Gastrocnemius medialis (tissue), 4 donors: ENCODE measurements around the gene FAM124A.

Source experiments
- CTCF ChIP-seq, 5 experiments: fragments of 450-650 bp in 3 of 5; fragments of 200-600 bp in 2 of 5; sonication (generic) in 2 of 5; IDR thresholded peaks in 4 of 5; conservative IDR thresholded peaks in 1 of 5; 1 replicate in 4 of 5; 2 replicates in 1 of 5; pipeline ENCODE4 v1.5.1; 2016 to 2019; ENCODE audit warnings: antibody characterized with exemption in 5 of 5, mild to moderate bottlenecking in 3 of 5, moderate library complexity in 3 of 5
- POLR2A ChIP-seq, 2 donors: fragments of 450-650 bp; IDR thresholded peaks; one replicate each; pipeline ENCODE4 v1.6.1; 2017; ENCODE audit warnings: antibody characterized with exemption in 2 of 2, mild to moderate bottlenecking in 2 of 2, moderate library complexity in 2 of 2

GRCh38 chr13:51321836-51322235 is 99.6 kb downstream of the FAM124A start:
- TF ChIP-seq POLR2A (IDR thresholded peaks at IDR 0.05) (no peak), CTCF (IDR thresholded peaks at IDR 0.05 in 4 of 5, conservative IDR thresholded peaks at IDR 0.05 in 1 of 5) (no peak)
